Measurements from ENCODE around the gene GLRA2. TPM values are rescaled to one million over a fixed set of nuclear protein-coding genes. Genes with fewer than 3 reads are reported as not detected.
A peak's percentile ranks its signal among the peaks of the same experiment; 100 is the strongest.

GLRA2 gene
- not detected for total RNA-seq

DNA sequence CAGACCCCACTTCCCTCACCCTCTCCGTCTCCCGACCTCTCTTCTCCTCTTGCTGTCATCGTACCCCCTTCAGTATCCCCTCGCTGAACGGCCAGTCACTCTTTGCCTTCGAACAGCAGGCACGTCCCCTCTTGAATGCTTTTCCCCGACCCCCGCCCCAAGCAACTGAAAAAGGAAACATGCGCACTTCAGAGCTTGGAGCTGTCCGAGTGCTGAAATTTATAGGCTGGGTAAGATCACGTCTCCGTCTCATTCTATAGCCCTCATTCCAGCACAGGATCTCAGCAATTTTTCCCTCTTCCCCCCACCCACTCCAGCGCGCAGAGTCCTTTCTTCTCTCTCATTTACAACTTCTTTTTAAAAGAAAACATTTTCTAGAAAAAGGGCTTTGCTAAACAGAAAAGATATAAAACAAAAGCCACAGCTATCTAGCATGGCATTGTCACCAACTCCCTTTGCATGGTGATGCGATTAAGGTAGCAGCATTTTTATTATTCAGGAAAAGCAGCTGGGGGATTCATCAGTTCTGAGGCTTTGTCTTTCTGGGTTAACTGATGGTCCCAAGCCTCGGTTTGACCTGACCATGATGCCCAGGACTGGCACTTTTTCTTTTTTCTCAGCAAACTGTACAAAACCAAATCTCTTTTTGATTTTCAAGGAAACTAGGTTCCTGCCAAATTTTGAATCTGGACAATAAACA, at the start of gene GLRA2:
Gene GLRA2, plus strand, starts transcription at position 247 of the 700 bp plus-strand sequence. CDS start 522 bp downstream, outside the sequence.
- no peak for TF ChIP-seq POLR2A (IDR thresholded peaks at IDR 0.05)
- no peak for TF ChIP-seq EP300 (IDR thresholded peaks at IDR 0.05)
- no peak for TF ChIP-seq POLR2AphosphoS5 (IDR thresholded peaks at IDR 0.05)
- TF ChIP-seq, protein P1, sequence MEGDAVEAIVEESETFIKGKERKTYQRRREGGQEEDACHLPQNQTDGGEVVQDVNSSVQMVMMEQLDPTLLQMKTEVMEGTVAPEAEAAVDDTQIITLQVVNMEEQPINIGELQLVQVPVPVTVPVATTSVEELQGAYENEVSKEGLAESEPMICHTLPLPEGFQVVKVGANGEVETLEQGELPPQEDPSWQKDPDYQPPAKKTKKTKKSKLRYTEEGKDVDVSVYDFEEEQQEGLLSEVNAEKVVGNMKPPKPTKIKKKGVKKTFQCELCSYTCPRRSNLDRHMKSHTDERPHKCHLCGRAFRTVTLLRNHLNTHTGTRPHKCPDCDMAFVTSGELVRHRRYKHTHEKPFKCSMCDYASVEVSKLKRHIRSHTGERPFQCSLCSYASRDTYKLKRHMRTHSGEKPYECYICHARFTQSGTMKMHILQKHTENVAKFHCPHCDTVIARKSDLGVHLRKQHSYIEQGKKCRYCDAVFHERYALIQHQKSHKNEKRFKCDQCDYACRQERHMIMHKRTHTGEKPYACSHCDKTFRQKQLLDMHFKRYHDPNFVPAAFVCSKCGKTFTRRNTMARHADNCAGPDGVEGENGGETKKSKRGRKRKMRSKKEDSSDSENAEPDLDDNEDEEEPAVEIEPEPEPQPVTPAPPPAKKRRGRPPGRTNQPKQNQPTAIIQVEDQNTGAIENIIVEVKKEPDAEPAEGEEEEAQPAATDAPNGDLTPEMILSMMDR (IDR thresholded peaks at IDR 0.05), result no peak

DNA sequence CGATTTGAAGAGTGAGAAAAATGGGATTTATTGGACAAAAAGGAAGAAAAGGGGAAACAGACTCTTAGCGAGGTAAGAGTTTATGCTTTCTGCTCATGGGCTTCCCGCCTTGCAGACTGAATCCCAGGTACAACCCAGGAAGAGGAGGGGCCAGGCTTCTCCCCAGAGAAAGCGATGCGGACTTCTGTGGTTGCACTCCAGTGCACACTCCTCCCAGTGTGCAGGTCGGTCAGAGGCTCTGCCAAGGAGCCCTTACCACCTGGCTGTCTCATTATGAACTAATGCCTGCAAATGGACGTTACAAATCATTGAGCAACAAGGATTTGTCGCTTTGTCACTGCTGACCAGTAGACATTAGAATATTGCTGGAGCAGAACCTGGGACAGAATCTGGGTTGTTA, 39.9 kb upstream of the GLRA2 start:
- H3K27me3 ChIP-seq, result no peaks in the 10 kb centered on the region
- no peak overlapping the region for H3K4me3 ChIP-seq
- TF ChIP-seq, protein P1 (IDR thresholded peaks at IDR 0.05), result no peak
- TF ChIP-seq POLR2AphosphoS5 (IDR thresholded peaks at IDR 0.05) (no peak), EP300 (IDR thresholded peaks at IDR 0.05) (no peak), POLR2A (IDR thresholded peaks at IDR 0.05) (no peak)
- 67% methylated on average over 8 of the region's 8 CpGs for WGBS
- H3K27ac ChIP-seq, result no peak overlapping the region
- H3K4me1 ChIP-seq, result no peaks in the 10 kb centered on the region
- no peak for DNase-seq (ENCODE audit: low spot score in 2 of 2)
- H3K9me3 ChIP-seq, result no peaks in the 10 kb centered on the region
- H3K36me3 ChIP-seq, result no peaks in the 10 kb centered on the region

More for the DNA sequence above, at the start of gene GLRA2:
- no peaks in the 10 kb centered on the region for H3K9me3 ChIP-seq
- WGBS, result 16% methylated on average over 17 of the region's 17 CpGs
- peak within 1 kb of the TSS; percentile 14 for H3K4me3 ChIP-seq
- no peaks in the 10 kb centered on the region for H3K27me3 ChIP-seq
- H3K4me1 ChIP-seq, result peaks cover 5% of the 10 kb centered on the region
- H3K27ac ChIP-seq, result no peak within 1 kb of the TSS
- DNase-seq (ENCODE audit: low spot score in 2 of 2), result no peak
- no peaks in the 10 kb centered on the region for H3K36me3 ChIP-seq

DNA sequence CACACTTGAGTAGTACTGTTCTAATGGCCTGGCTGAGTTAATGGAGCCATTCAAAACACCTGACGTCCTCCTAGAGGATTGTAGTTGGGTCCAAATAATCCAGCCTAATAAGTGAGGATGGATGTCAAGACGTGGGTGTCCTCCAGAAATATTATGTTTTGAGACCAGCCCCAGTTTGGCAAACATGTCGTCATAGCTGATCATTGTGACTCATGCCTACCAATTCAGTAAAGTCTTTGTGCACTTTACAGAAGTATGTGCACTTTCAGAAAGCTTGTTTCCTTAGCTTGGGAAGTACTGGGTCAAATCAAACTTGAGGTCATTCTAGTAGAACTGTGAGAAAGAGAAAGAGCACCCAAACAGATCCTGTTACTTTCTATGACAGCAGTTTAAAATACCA, 37.6 kb upstream of the GLRA2 start:
- TF ChIP-seq POLR2A (IDR thresholded peaks at IDR 0.05) (no peak), POLR2AphosphoS5 (IDR thresholded peaks at IDR 0.05) (no peak), EP300 (IDR thresholded peaks at IDR 0.05) (no peak)
- TF ChIP-seq, protein P1 (IDR thresholded peaks at IDR 0.05), result no peak
- Histone ChIP-seq H3K36me3 (no peaks in the 10 kb centered on the region), H3K4me3 (no peak overlapping the region), H3K27me3 (no peaks in the 10 kb centered on the region), H3K9me3 (no peaks in the 10 kb centered on the region), H3K27ac (no peak overlapping the region), H3K4me1 (no peaks in the 10 kb centered on the region)
- WGBS, result 71% methylated on average over 3 of the region's 3 CpGs
- DNase-seq (ENCODE audit: low spot score in 2 of 2), result no peak

DNA sequence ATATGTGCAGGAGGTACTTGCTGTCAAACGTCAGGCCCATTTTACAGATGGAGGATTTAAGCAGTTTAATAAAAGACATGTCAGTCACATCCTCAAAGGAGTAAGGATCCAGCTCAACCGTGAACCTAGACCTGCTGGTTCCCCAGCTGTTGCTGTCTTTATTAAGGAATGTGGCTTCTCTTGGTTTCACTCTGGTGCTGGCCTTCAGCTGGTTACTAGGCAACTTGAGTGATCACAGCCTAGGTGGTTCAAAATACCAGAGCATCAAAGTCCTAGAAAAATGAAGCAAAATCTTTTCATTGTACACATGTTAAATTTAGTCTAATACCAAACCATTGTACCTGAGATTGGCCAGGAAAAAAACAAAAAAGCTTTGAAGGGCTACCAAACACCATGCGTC, 32.7 kb upstream of the GLRA2 start:
- H3K27ac ChIP-seq, result no peak overlapping the region
- H3K4me3 ChIP-seq, result peak overlapping the region; percentile 19
- no peaks in the 10 kb centered on the region for H3K9me3 ChIP-seq
- TF ChIP-seq POLR2AphosphoS5 (IDR thresholded peaks at IDR 0.05), result no peak
- 47% methylated on average over 3 of the region's 3 CpGs for WGBS
- DNase-seq (ENCODE audit: low spot score in 2 of 2), result no peak
- H3K27me3 ChIP-seq, result no peaks in the 10 kb centered on the region
- H3K4me1 ChIP-seq, result no peaks in the 10 kb centered on the region
- H3K36me3 ChIP-seq, result no peaks in the 10 kb centered on the region

DNA sequence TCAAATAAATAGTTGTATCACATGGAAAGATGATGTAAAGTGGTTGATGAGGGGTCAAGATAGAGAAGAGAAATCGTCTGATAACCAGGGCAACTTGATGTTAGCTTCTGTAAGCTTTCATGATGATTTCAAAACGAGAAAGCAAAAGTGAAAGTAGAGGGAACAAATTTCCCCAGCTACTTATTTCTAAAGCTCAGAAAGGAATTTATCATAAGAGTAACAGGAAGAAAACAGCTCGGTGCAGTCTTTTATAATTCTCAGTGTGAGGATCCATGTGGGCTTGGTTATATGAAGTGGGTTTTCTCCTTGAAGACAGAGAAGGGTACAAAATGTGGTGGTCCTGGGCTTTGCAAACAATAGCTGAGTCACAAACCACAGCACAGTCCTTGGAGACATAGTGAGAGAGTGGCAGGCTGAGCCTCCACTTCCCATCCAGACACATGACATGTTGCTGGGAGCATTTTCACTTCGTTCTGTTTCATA, 32.1 kb upstream of the GLRA2 start:
- Histone ChIP-seq H3K9me3 (no peaks in the 10 kb centered on the region), H3K27ac (peak overlapping the region; percentile 24), H3K4me1 (no peaks in the 10 kb centered on the region), H3K27me3 (no peaks in the 10 kb centered on the region), H3K36me3 (no peaks in the 10 kb centered on the region), H3K4me3 (peak overlapping the region; percentile 19)
- 14% methylated on average over 4 of the region's 4 CpGs for WGBS
- no peak for TF ChIP-seq POLR2A (IDR thresholded peaks at IDR 0.05)
- TF ChIP-seq POLR2AphosphoS5 (IDR thresholded peaks at IDR 0.05), result no peak
- no peak for TF ChIP-seq EP300 (IDR thresholded peaks at IDR 0.05)
- TF ChIP-seq, protein P1 (IDR thresholded peaks at IDR 0.05), result no peak
- DNase-seq (ENCODE audit: low spot score in 2 of 2), result no peak

All from suprapubic skin (tissue), 4 donors.